Measurements from ENCODE around the gene CCDC3. TPM values are rescaled to one million over a fixed set of nuclear protein-coding genes. Genes with fewer than 3 reads are reported as not detected.

The CCDC3 gene
- polyA plus RNA-seq, 1 of the 3 experiments (the other 2 are of a cell fraction) = 0.02 TPM

- TF ChIP-seq RXRA (IDR thresholded peaks at IDR 0.05; ENCODE audit: borderline replicate concordance, low read depth) = no peak
These were observed 104.2 kb downstream of the CCDC3 start (continued) for GRCh38 chr10:12897278-12897677.

- H3K27ac ChIP-seq (ENCODE audit: low read depth in 2 of 2, low read length in 1 of 2) = no peak overlapping the region
- TF ChIP-seq RFX5 (IDR thresholded peaks at IDR 0.05; ENCODE audit: low read length) = no peak
These were observed 105.3 kb downstream of the CCDC3 start for GRCh38 chr10:12896251-12896650.

GRCh38 chr10:12892924-12893323 lies 108.6 kb downstream of the CCDC3 start:
- no peaks in the 10 kb centered on the region for H3K4me1 ChIP-seq (ENCODE audit: control insufficient read depth in 1 of 2, insufficient read depth in 2 of 2, low read depth in 1 of 2, low read length in 1 of 2)
- TF ChIP-seq MEF2A (IDR thresholded peaks at IDR 0.05; ENCODE audit: borderline replicate concordance, low read depth) (no peak), FOXJ3 (CRISPR knock-in tag; IDR thresholded peaks at IDR 0.05) (no peak), CHD2 (IDR thresholded peaks at IDR 0.05; ENCODE audit: low read length, partially characterized antibody) (no peak), NRF1 (IDR thresholded peaks at IDR 0.05; ENCODE audit: low read depth, low read length) (no peak), RXRA (IDR thresholded peaks at IDR 0.05; ENCODE audit: borderline replicate concordance, low read depth) (no peak)

More at GRCh38 chr10:12896251-12896650, 105.3 kb downstream of the CCDC3 start:
- 82% methylated on average over 4 of the region's 5 CpGs for WGBS (ENCODE audit: low lambda C conversion rate)
- no peaks in the 10 kb centered on the region for H3K79me2 ChIP-seq (ENCODE audit: insufficient read depth)
- H3K4me3 ChIP-seq (ENCODE audit: low read depth in 2 of 2, low read length in 1 of 2) = no peak overlapping the region
- H3K9ac ChIP-seq = no peak overlapping the region
- CTCF ChIA-PET = interaction anchor here (0.9 kb wide), 1 partner anchor 179 kb away, joined by 3 read pairs; no protein-coding TSS in a partner anchor
- no peak for DNase-seq
- no peaks in the 10 kb centered on the region for H3K4me1 ChIP-seq (ENCODE audit: control insufficient read depth in 1 of 2, insufficient read depth in 2 of 2, low read depth in 1 of 2, low read length in 1 of 2)
- H3K9me2 ChIP-seq = no peaks in the 10 kb centered on the region
- H3K4me2 ChIP-seq = no peak overlapping the region
- POLR2A ChIA-PET = no interaction called here
- H3F3A ChIP-seq (replicated peaks; ENCODE audit: insufficient read depth) = no peaks in the 10 kb centered on the region
- no peaks in the 10 kb centered on the region for H4K20me1 ChIP-seq (ENCODE audit: insufficient read depth)
- H3K36me3 ChIP-seq (replicated peaks in 1 of 2; ENCODE audit: control insufficient read depth in 1 of 2, insufficient read depth in 2 of 2, low read length in 1 of 2) = no peaks in the 10 kb centered on the region
- no peaks in the 10 kb centered on the region for H3K9me3 ChIP-seq
- no peaks in the 10 kb centered on the region for H3K27me3 ChIP-seq (ENCODE audit: insufficient read depth)
- H2AFZ ChIP-seq (ENCODE audit: low read depth) = no peak overlapping the region

GRCh38 chr10:12890958-12891357 lies 110.6 kb downstream of the CCDC3 start:
- Histone ChIP-seq H3K4me2 (no peak overlapping the region), H3K9me3 (no peaks in the 10 kb centered on the region), H4K20me1 (ENCODE audit: insufficient read depth) (no peaks in the 10 kb centered on the region), H3K9ac (no peak overlapping the region), H3K4me3 (ENCODE audit: low read depth in 2 of 2, low read length in 1 of 2) (no peak overlapping the region), H3K27me3 (ENCODE audit: insufficient read depth) (no peaks in the 10 kb centered on the region), H3K4me1 (ENCODE audit: control insufficient read depth in 1 of 2, insufficient read depth in 2 of 2, low read depth in 1 of 2, low read length in 1 of 2) (no peaks in the 10 kb centered on the region; a peak in 1 of 4 replicates), H2AFZ (ENCODE audit: low read depth) (no peak overlapping the region), H3F3A (replicated peaks; ENCODE audit: insufficient read depth) (no peaks in the 10 kb centered on the region), H3K27ac (ENCODE audit: low read depth in 2 of 2, low read length in 1 of 2) (no peak overlapping the region), H3K9me2 (no peaks in the 10 kb centered on the region), H3K36me3 (replicated peaks in 1 of 2; ENCODE audit: control insufficient read depth in 1 of 2, insufficient read depth in 2 of 2, low read length in 1 of 2) (no peaks in the 10 kb centered on the region), H3K79me2 (ENCODE audit: insufficient read depth) (no peaks in the 10 kb centered on the region)
- no peak for DNase-seq
- TF ChIP-seq GABPA (IDR thresholded peaks at IDR 0.05; ENCODE audit: low read depth) (no peak), IRF3 (IDR thresholded peaks at IDR 0.05; ENCODE audit: low read depth, low read length) (no peak), JUND (IDR thresholded peaks at IDR 0.05) (no peak), FOSL2 (IDR thresholded peaks at IDR 0.05; ENCODE audit: borderline replicate concordance, low read depth) (no peak), TCF12 (IDR thresholded peaks at IDR 0.05) (no peak), YY1 (IDR thresholded peaks at IDR 0.05; ENCODE audit: low read depth) (no peak), TEAD4 (IDR thresholded peaks at IDR 0.05; ENCODE audit: borderline replicate concordance, insufficient read depth) (no peak), NFIC (IDR thresholded peaks at IDR 0.05; ENCODE audit: borderline replicate concordance) (no peak), PBX3 (IDR thresholded peaks at IDR 0.05) (no peak), FOXJ3 (CRISPR knock-in tag; IDR thresholded peaks at IDR 0.05) (no peak), EP300 (IDR thresholded peaks at IDR 0.05; ENCODE audit: borderline replicate concordance in 1 of 2, low read depth in 1 of 2, low read length in 1 of 2) (no peak), GATA2 (CRISPR knock-in tag; IDR thresholded peaks at IDR 0.05) (no peak), MXI1 (IDR thresholded peaks at IDR 0.05; ENCODE audit: low read depth, low read length) (no peak)
- WGBS (ENCODE audit: low lambda C conversion rate) = 17% methylated on average over 3 of the region's 3 CpGs
- ChIA-PET POLR2A (no interaction called here), CTCF (interaction anchor here (1.0 to 1.3 kb wide), 2 partner anchors 11 to 59 kb away, joined by 3 to 7 read pairs; no protein-coding TSS in a partner anchor)

More at GRCh38 chr10:12892924-12893323, 108.6 kb downstream of the CCDC3 start:
- POLR2A ChIA-PET = no interaction called here
- Histone ChIP-seq H3K27me3 (ENCODE audit: insufficient read depth) (no peaks in the 10 kb centered on the region), H3K79me2 (ENCODE audit: insufficient read depth) (no peaks in the 10 kb centered on the region), H2AFZ (ENCODE audit: low read depth) (no peak overlapping the region), H3K9me3 (no peaks in the 10 kb centered on the region), H3K27ac (ENCODE audit: low read depth in 2 of 2, low read length in 1 of 2) (no peak overlapping the region), H4K20me1 (ENCODE audit: insufficient read depth) (no peaks in the 10 kb centered on the region), H3K9me2 (no peaks in the 10 kb centered on the region), H3K9ac (no peak overlapping the region), H3K36me3 (replicated peaks in 1 of 2; ENCODE audit: control insufficient read depth in 1 of 2, insufficient read depth in 2 of 2, low read length in 1 of 2) (no peaks in the 10 kb centered on the region), H3K4me2 (no peak overlapping the region), H3F3A (replicated peaks; ENCODE audit: insufficient read depth) (no peaks in the 10 kb centered on the region), H3K4me3 (ENCODE audit: low read depth in 2 of 2, low read length in 1 of 2) (no peak overlapping the region)
- no peak for DNase-seq
- CTCF ChIA-PET = no interaction called here

Measured in SK-N-SH (cell line).